SK-N-MC (cell line): ENCODE data around the gene CHEK1.

Experiments used
- EZH2 ChIP-seq: fragments of 200-600 bp; sonication (generic); IDR thresholded peaks from one replicate; pipeline ENCODE4 v1.6.1; 2017; ENCODE audit warnings: antibody characterized with exemption
- POLR2AphosphoS5 ChIP-seq: IDR thresholded peaks from 2 replicates; pipeline ENCODE4 v1.6.1; 2012; ENCODE audit warnings: mild to moderate bottlenecking, low read depth, low read length, borderline replicate concordance

DNA sequence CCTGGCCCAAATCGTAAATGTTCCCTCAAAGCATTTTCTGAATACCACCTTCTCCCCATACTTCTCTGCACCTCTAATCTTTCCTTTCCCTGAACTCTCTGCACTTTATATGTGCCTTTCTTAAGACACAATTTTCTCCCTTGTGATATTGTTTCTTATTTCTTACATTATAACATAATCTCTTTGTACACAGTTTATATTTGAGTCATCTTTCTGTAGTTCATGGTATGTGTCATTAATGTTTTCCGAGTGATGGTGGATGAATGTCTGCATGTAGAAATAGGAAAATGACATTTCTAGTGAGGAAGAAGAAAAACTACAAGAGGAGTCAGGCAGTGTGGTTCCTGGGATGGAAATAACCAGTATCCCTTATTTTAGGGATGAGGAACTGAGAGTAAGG is 50.2 kb downstream of the CHEK1 start:
- no peak for TF ChIP-seq EZH2
- no peak for TF ChIP-seq POLR2AphosphoS5
